Prostate gland (tissue), 2 donors: ENCODE data around the gene ITK. TPM values are rescaled to one million over a fixed set of nuclear protein-coding genes. Genes with fewer than 3 reads are reported as not detected.

Experiments used
- DNase-seq: peaks from one replicate; pipeline ENCODE4 v3.0.0-alpha.2; 2019; ENCODE audit warnings: low spot score
- H3K27ac ChIP-seq, 2 donors: fragments of 200-600 bp; sonication (generic); 2 replicates each; pipeline ENCODE4 v1.5.1; 2017 to 2019
- H3K27me3 ChIP-seq: fragments of 200-600 bp; sonication (generic); replicated peaks from 2 replicates; pipeline ENCODE4 v1.5.1; 2019; ENCODE audit not compliant: insufficient read depth
- H3K36me3 ChIP-seq, 2 donors: fragments of 200-600 bp; sonication (generic); 1 replicate in 1 of 2; 2 replicates in 1 of 2; pipeline versions ENCODE4 v1.5.1 to v1.8.1; 2017 to 2019
- H3K4me1 ChIP-seq: fragments of 200-600 bp; sonication (generic); replicated peaks from 2 replicates; pipeline ENCODE4 v1.5.1; 2019
- H3K4me3 ChIP-seq, 2 donors: fragments of 200-600 bp; sonication (generic); 2 replicates each; pipeline ENCODE4 v1.5.1; 2017 to 2019
- H3K9me3 ChIP-seq: fragments of 200-600 bp; sonication (generic); 2 replicates; pipeline ENCODE4 v1.5.1; 2017
- CTCF ChIP-seq, 4 experiments: fragments of 200-600 bp in 2 of 4; fragments of 450-650 bp in 2 of 4; sonication (generic) in 2 of 4; IDR thresholded peaks; 1 replicate in 3 of 4; 2 replicates in 1 of 4; pipeline ENCODE4 v1.5.1; 2016 to 2019; ENCODE audit warnings: antibody characterized with exemption in 4 of 4, mild to moderate bottlenecking in 2 of 4, moderate library complexity in 2 of 4
- POLR2A ChIP-seq: fragments of 450-650 bp; IDR thresholded peaks from one replicate; pipeline ENCODE4 v1.6.1; 2016; ENCODE audit warnings: antibody characterized with exemption, mild to moderate bottlenecking
- POLR2AphosphoS5 ChIP-seq: sonication (generic); formaldehyde crosslinking; IDR thresholded peaks from one replicate; pipeline ENCODE4 v1.6.1; 2017; ENCODE audit warnings: antibody characterized with exemption
- WGBS: methylation state at CpG from one replicate; pipeline ENCODE4 v1.1.5; 2018; 5-methylcytosine and 5-hydroxymethylcytosine counted together
- intact Hi-C: fragments of 100-400 bp; cut with DNase I; formaldehyde crosslinking; loops from one replicate; pipeline ENCODE4 v1.14.2; 2022
- total RNA-seq, 2 donors: library from RNA; depleted of rRNA; stranded (reverse); fragments of >200 nt; gene quantifications; one replicate each; pipeline ENCODE4 v1.1.0, GENCODE V29; 2016

ITK gene
- total RNA-seq, 2 donors from 2014 or later: 2.2 to 5.6 TPM

- TF ChIP-seq POLR2AphosphoS5: no peak
- TF ChIP-seq CTCF (IDR thresholded peaks at IDR 0.05): no peak
- no peak for TF ChIP-seq POLR2A
- WGBS: 92% methylated on average over 10 of the region's 10 CpGs
- Histone ChIP-seq H3K4me3 (no peak overlapping the region), H3K9me3 (no peaks in the 10 kb centered on the region), H3K27ac (no peak overlapping the region), H3K36me3 (no peaks in the 10 kb centered on the region), H3K4me1 (no peaks in the 10 kb centered on the region), H3K27me3 (no peaks in the 10 kb centered on the region)
- DNase-seq: no peak
- intact Hi-C loops: no loop called here
These were observed 13.2 kb downstream of the ITK start for GRCh38 chr5:157193699-157194424.

- intact Hi-C loops: no loop called here
- DNase-seq: no peak
- H3K4me3 ChIP-seq: no peak overlapping the region
- H3K27ac ChIP-seq: no peak overlapping the region
- H3K36me3 ChIP-seq: no peaks in the 10 kb centered on the region
- no peaks in the 10 kb centered on the region for H3K27me3 ChIP-seq
- H3K4me1 ChIP-seq: no peaks in the 10 kb centered on the region
- TF ChIP-seq POLR2AphosphoS5 (no peak), CTCF (IDR thresholded peaks at IDR 0.05) (no peak), POLR2A (no peak)
- H3K9me3 ChIP-seq: no peaks in the 10 kb centered on the region
These were observed 15.4 kb downstream of the ITK start for GRCh38 chr5:157196045-157196444.

GRCh38 chr5:157197086-157197485 is 16.4 kb downstream of the ITK start:
- no peak for DNase-seq
- intact Hi-C loops: no loop called here

GRCh38 chr5:157198277-157198986 is 17.8 kb downstream of the ITK start:
- Histone ChIP-seq H3K27ac (no peak overlapping the region), H3K9me3 (no peaks in the 10 kb centered on the region), H3K27me3 (no peaks in the 10 kb centered on the region), H3K36me3 (no peaks in the 10 kb centered on the region), H3K4me1 (no peaks in the 10 kb centered on the region), H3K4me3 (no peak overlapping the region)
- DNase-seq: no peak
- TF ChIP-seq CTCF (IDR thresholded peaks at IDR 0.05) (no peak), POLR2AphosphoS5 (no peak), POLR2A (no peak)
- 51% methylated on average over 5 of the region's 5 CpGs for WGBS
- intact Hi-C loops: no loop called here

More at GRCh38 chr5:157197086-157197485, 16.4 kb downstream of the ITK start:
- 96% methylated on average over 3 of the region's 3 CpGs for WGBS
- Histone ChIP-seq H3K36me3 (no peaks in the 10 kb centered on the region), H3K27ac (no peak overlapping the region), H3K27me3 (no peaks in the 10 kb centered on the region), H3K4me3 (no peak overlapping the region), H3K9me3 (no peaks in the 10 kb centered on the region), H3K4me1 (no peaks in the 10 kb centered on the region)
- TF ChIP-seq POLR2AphosphoS5 (no peak), POLR2A (no peak), CTCF (IDR thresholded peaks at IDR 0.05) (no peak)

- no peaks in the 10 kb centered on the region for H3K9me3 ChIP-seq
- 92% methylated on average over 4 of the region's 4 CpGs for WGBS
- H3K4me1 ChIP-seq: no peaks in the 10 kb centered on the region
- H3K27me3 ChIP-seq: no peaks in the 10 kb centered on the region
- no peaks in the 10 kb centered on the region for H3K36me3 ChIP-seq
- no peak for DNase-seq
- no peak overlapping the region for H3K4me3 ChIP-seq
- no peak overlapping the region for H3K27ac ChIP-seq
- intact Hi-C loops: no loop called here
- TF ChIP-seq POLR2AphosphoS5 (no peak), CTCF (IDR thresholded peaks at IDR 0.05) (no peak), POLR2A (no peak)
These were observed 21.2 kb downstream of the ITK start for GRCh38 chr5:157201857-157202256.
